Measurements from ENCODE around the gene AGFG2. TPM values are rescaled to one million over a fixed set of nuclear protein-coding genes. Genes with fewer than 3 reads are reported as not detected.

The AGFG2 gene
- polyA plus RNA-seq, 3 donors from 2014 or later = 7.1 to 20.7 (median 12.0) TPM

GRCh38 chr7:100600730-100601038 is 61.7 kb downstream of the AGFG2 start:
- Mint-ChIP-seq H3K27ac (no peak overlapping the region), H3K4me1 (peaks cover 18 to 21% of the 10 kb centered on the region in 2 donors), H3K36me3 (no peaks in the 10 kb centered on the region), H3K27me3 (ENCODE audit: low read depth in 3 of 3) (peaks cover 0 to 7% (median 0%) of the 10 kb centered on the region in 3 donors), H3K9me3 (no peaks in the 10 kb centered on the region), H3K4me3 (no peak overlapping the region)
- no peak for DNase-seq

GRCh38 chr7:100602889-100603725 is 64.1 kb downstream of the AGFG2 start:
- no peak for DNase-seq
- peak overlapping the region; percentile 90 to 96 (median 91) for H3K4me3 Mint-ChIP-seq
- no peaks in the 10 kb centered on the region for H3K9me3 Mint-ChIP-seq
- H3K27ac Mint-ChIP-seq = peak overlapping the region; percentile 91 to 99 (median 98)
- H3K36me3 Mint-ChIP-seq = no peaks in the 10 kb centered on the region
- H3K4me1 Mint-ChIP-seq = peaks cover 21% of the 10 kb centered on the region in 2 donors
- peaks cover 0 to 5% (median 0%) of the 10 kb centered on the region in 3 donors for H3K27me3 Mint-ChIP-seq (ENCODE audit: low read depth in 3 of 3)

GRCh38 chr7:100603726-100604027 is 64.7 kb downstream of the AGFG2 start:
- peak overlapping the region; percentile 91 to 99 (median 98) for H3K27ac Mint-ChIP-seq
- no peaks in the 10 kb centered on the region for H3K9me3 Mint-ChIP-seq
- no peak for DNase-seq
- peaks cover 0 to 5% (median 0%) of the 10 kb centered on the region in 3 donors for H3K27me3 Mint-ChIP-seq (ENCODE audit: low read depth in 3 of 3)
- H3K36me3 Mint-ChIP-seq = no peaks in the 10 kb centered on the region
- H3K4me1 Mint-ChIP-seq = peaks cover 17 to 21% of the 10 kb centered on the region in 2 donors
- H3K4me3 Mint-ChIP-seq = peak overlapping the region; percentile 90 to 96 (median 91)

- H3K4me1 Mint-ChIP-seq = peaks cover 17 to 21% of the 10 kb centered on the region in 2 donors
- H3K27ac Mint-ChIP-seq = peak overlapping the region; percentile 91 to 99 (median 98)
- DNase-seq = peak; percentile 83 to 88 (median 85)
- no peaks in the 10 kb centered on the region for H3K36me3 Mint-ChIP-seq
- no peaks in the 10 kb centered on the region for H3K9me3 Mint-ChIP-seq
- H3K4me3 Mint-ChIP-seq = peak overlapping the region; percentile 90 to 96 (median 91)
- H3K27me3 Mint-ChIP-seq (ENCODE audit: low read depth in 3 of 3) = peaks cover 0 to 5% (median 0%) of the 10 kb centered on the region in 3 donors
Observed at GRCh38 chr7:100604028-100604975, 65.3 kb downstream of the AGFG2 start.

- peaks cover 0 to 8% (median 0%) of the 10 kb centered on the region in 3 donors for H3K27me3 Mint-ChIP-seq (ENCODE audit: low read depth in 3 of 3)
- peak; percentile 26 to 32 (median 28) for DNase-seq
- no peaks in the 10 kb centered on the region for H3K36me3 Mint-ChIP-seq
- H3K9me3 Mint-ChIP-seq = no peaks in the 10 kb centered on the region
- H3K4me1 Mint-ChIP-seq = peaks cover 17 to 23% of the 10 kb centered on the region in 2 donors
- H3K27ac Mint-ChIP-seq = peak overlapping the region in 5 of 6 donors; percentile 39 to 87 (median 82)
- H3K4me3 Mint-ChIP-seq = peak overlapping the region; percentile 80 to 91 (median 90)
Observed at GRCh38 chr7:100604976-100605911, 66.2 kb downstream of the AGFG2 start.

- H3K4me3 Mint-ChIP-seq = peak overlapping the region in 3 of 5 donors; percentile 68 to 90 (median 80)
Observed at GRCh38 chr7:100606313-100606712, 67.3 kb downstream of the AGFG2 start.

GRCh38 chr7:100607111-100607510 is 68.1 kb downstream of the AGFG2 start:
- Mint-ChIP-seq H3K4me3 (peak overlapping the region in 2 of 5 donors; percentile 36 to 47), H3K27me3 (ENCODE audit: low read depth in 3 of 3) (peaks cover 3 to 11% (median 3%) of the 10 kb centered on the region in 3 donors), H3K27ac (peak overlapping the region in 1 of 6 donors; percentile 40), H3K9me3 (no peaks in the 10 kb centered on the region), H3K4me1 (peaks cover 22 to 31% of the 10 kb centered on the region in 2 donors), H3K36me3 (no peaks in the 10 kb centered on the region)
- no peak for DNase-seq

More at GRCh38 chr7:100606313-100606712, 67.3 kb downstream of the AGFG2 start:
- peaks cover 17 to 25% of the 10 kb centered on the region in 2 donors for H3K4me1 Mint-ChIP-seq
- no peaks in the 10 kb centered on the region for H3K9me3 Mint-ChIP-seq
- no peaks in the 10 kb centered on the region for H3K36me3 Mint-ChIP-seq
- H3K27ac Mint-ChIP-seq = no peak overlapping the region
- H3K27me3 Mint-ChIP-seq (ENCODE audit: low read depth in 3 of 3) = peaks cover 0 to 8% (median 0%) of the 10 kb centered on the region in 3 donors
- DNase-seq = no peak

- peak overlapping the region in 2 of 6 donors; percentile 13 to 63 for H3K27ac Mint-ChIP-seq
- H3K27me3 Mint-ChIP-seq (ENCODE audit: low read depth in 3 of 3) = peaks cover 3 to 11% (median 7%) of the 10 kb centered on the region in 3 donors
- peak overlapping the region in 4 of 5 donors; percentile 6 to 100 (median 74) for H3K4me3 Mint-ChIP-seq
- H3K4me1 Mint-ChIP-seq = peaks cover 32 to 34% of the 10 kb centered on the region in 2 donors
- no peak for DNase-seq
- no peaks in the 10 kb centered on the region for H3K36me3 Mint-ChIP-seq
- H3K9me3 Mint-ChIP-seq = no peaks in the 10 kb centered on the region
Observed at GRCh38 chr7:100609958-100610357, 71.0 kb downstream of the AGFG2 start.

- Mint-ChIP-seq H3K4me1 (peaks cover 24 to 26% of the 10 kb centered on the region in 2 donors), H3K36me3 (no peaks in the 10 kb centered on the region), H3K4me3 (peak within 1 kb of the TSS; percentile 98 to 100 (median 99)), H3K27me3 (ENCODE audit: low read depth in 3 of 3) (peaks cover 3 to 11% (median 7%) of the 10 kb centered on the region in 3 donors), H3K27ac (peak within 1 kb of the TSS; percentile 97 to 100 (median 99)), H3K9me3 (no peaks in the 10 kb centered on the region)
- DNase-seq = peak; percentile 99
Observed at GRCh38 chr7:100611983-100612729, 73.2 kb downstream of the AGFG2 start, which contains the start of gene MOSPD3. MOSPD3 (plus strand) TSS chr7:100612540; CDS start chr7:100612792, 252 bp downstream.

GRCh38 chr7:100612730-100613390 is 73.9 kb downstream of the AGFG2 start:
- peak overlapping the region; percentile 32 to 97 (median 70) for H3K27ac Mint-ChIP-seq
- DNase-seq = no peak
- H3K4me1 Mint-ChIP-seq = peaks cover 24 to 26% of the 10 kb centered on the region in 2 donors
- H3K9me3 Mint-ChIP-seq = no peaks in the 10 kb centered on the region
- peak overlapping the region; percentile 79 to 100 (median 85) for H3K4me3 Mint-ChIP-seq
- peaks cover 3 to 11% (median 7%) of the 10 kb centered on the region in 3 donors for H3K27me3 Mint-ChIP-seq (ENCODE audit: low read depth in 3 of 3)
- H3K36me3 Mint-ChIP-seq = no peaks in the 10 kb centered on the region

- Mint-ChIP-seq H3K27ac (peak overlapping the region in 5 of 6 donors; percentile 6 to 89 (median 22)), H3K4me1 (peaks cover 24 to 26% of the 10 kb centered on the region in 2 donors), H3K36me3 (no peaks in the 10 kb centered on the region)
Observed at GRCh38 chr7:100613412-100614175, 74.6 kb downstream of the AGFG2 start.

More at GRCh38 chr7:100613412-100614175, 74.6 kb downstream of the AGFG2 start:
- peaks cover 3 to 11% (median 7%) of the 10 kb centered on the region in 3 donors for H3K27me3 Mint-ChIP-seq (ENCODE audit: low read depth in 3 of 3)
- DNase-seq = no peak
- H3K4me3 Mint-ChIP-seq = peak overlapping the region; percentile 79 to 98 (median 85)
- no peaks in the 10 kb centered on the region for H3K9me3 Mint-ChIP-seq
